Hepatic stellate cell (primary cell): ENCODE measurements around the gene VAMP3.

ENCODE experiments used
- DNase-seq: peaks from one replicate; pipeline ENCODE4 v3.0.0; 2011; ENCODE audit warnings: low spot score

VAMP3 gene

DNA sequence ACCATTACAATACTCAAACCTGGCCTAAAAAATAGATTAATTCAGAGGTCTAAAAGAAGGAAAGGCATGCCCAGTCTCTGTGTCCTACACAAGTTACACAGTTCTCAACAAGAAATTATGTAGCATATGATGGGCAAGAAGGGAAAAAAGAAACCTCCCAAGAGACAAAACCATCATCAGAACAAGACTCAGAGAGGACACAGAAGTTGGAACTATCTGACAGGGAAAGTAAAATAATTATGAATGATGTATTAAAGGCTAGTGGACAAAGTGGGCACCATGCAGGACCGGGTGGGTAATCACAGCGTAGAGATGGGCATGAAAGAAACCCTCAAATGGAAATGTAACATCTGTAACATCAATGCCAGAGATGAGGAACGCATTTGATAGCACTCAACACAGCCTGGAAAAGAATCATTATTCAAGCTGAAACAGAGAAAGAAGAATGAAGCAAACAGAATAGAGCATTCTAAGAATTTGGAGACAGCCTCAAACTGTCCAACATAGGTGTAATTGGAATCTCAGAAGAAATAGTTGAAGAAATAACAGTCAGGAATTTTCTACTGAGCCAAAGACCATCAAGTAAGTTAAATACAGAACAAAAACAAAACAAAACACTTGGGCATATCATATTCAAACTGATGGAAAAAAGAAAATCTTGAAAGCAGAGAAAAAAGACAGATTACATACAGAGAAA, 42.7 kb downstream of the VAMP3 start:
- DNase-seq: no peak

DNA sequence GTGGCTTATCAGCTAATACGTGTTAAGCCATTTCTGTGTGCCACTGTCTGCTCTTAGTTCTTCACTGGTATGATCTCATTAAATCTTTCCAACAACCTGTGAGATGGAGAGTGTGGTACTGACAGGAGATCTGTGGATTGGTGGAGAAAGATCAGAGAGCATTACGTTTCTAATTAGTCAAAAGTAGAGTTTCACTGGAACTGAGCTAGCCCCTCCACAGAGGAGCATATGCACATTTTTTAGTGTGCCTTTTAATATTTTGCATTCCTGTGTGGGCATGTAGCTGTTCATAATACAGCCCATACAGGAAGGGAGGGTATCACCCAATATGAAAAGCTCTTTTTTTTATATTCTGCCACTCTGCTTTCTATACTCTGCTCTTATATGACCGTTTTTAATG, 50.2 kb downstream of the VAMP3 start:
- no peak for DNase-seq

DNA sequence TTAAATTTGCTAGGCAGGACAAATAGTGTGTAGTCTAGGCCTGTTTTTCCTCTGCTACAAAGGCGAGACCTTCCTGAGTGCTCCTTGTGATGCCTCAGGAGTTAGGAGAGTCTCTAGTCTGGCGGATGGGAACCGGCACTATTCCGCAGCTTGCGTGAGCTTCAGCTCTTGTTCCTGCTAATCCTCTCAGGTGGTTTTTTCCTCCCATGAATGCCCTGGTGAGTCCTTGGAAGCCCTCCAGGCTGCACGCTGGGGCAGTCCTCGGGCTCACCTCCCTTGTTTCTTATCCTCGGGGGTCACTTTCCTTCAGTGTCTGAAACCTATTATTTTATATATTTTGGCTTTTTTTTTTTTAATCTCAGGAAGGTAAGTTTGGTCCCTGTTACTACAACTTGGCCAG, 53.6 kb downstream of the VAMP3 start:
- no peak for DNase-seq

DNA sequence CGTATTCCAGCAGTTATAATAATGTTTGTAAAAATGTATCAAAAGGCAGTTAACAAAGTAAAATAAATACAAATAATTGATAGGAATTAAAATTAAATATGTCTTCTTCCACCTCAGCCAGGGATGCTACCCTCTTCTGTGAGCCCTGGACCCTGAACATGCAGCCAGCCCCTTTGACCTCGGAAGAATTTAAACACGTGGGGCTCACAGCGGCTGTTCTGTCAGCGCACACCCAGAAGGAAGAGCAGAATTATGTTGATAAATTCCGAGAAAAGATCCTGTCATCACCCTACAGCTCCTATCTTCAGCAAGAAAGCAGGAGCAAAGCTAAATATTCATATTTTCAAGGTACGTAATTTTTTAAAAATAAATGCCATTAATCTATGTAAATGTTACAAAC, 55.3 kb downstream of the VAMP3 start:
- DNase-seq: no peak

DNA sequence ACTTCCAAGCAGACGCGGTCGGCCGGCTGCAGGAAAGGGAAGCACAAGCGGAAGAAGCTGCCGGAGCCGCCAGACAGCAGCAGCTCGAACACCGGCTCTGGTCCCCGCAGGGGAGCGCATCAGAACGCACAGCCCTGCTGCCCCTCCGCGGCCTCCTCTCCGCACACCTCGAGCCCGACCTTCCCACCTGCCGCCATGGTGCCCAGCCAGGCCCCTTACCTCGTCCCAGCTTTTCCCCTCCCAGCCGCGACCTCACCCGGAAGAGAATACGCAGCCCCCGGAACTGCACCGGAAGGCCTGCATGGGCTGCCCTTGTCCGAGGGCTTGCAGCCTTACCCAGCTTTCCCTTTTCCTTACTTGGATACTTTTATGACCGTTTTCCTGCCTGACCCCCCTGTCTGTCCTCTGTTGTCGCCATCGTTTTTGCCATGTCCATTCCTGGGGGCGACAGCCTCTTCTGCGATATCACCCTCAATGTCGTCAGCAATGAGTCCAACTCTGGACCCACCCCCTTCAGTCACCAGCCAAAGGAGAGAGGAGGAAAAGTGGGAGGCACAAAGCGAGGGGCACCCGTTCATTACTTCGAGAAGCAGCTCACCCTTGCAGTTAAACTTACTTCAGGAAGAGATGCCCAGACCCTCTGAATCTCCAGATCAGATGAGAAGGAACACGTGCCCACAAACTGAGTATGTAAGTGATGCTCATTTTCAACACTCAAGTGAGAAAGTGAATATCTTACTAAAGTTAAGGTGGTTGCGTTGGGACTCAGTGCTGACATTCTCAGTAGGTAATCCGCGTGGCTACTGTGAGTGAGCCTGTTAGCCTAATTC, 56.2 kb downstream of the VAMP3 start:
- DNase-seq: no peak
